ENCODE measurements around the gene SLC31A1. TPM values are rescaled to one million over a fixed set of nuclear protein-coding genes. Genes with fewer than 3 reads are reported as not detected.

Gene SLC31A1
- total and polyA plus RNA-seq, 2 of the 8 experiments (the other 6 are each of a cell fraction or from before 2014, with no cell fraction given) = 23.9 to 40.8 TPM

DNA sequence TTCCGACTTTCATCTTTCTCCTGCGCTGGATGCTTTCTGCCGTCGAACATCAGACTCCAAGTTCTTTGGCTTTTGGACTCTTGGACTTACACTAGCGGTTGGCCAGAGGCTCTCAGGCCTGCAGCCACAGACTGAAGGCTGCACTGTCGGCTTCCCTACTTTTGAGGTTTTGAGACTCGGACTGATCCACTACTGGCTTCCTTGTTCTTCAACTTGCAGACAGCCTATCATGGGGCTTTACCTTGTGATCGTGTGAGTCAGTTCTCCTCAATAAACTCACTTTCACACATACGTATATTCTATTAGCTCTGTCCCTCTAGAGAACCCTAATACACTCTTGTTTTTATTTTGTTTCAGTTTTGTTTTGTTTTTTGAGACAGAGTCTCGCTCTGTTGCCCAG lies 10.5 kb upstream of the SLC31A1 start:
- H3K4me2 ChIP-seq (ENCODE audit: insufficient read depth in 1 of 2, low read depth in 2 of 2, low read length in 2 of 2) = no peak overlapping the region
- no peak for FAIRE-seq
- CTCF ChIA-PET (ENCODE audit: partially characterized antibody) = no interaction called here

More for the DNA sequence above, 10.5 kb upstream of the SLC31A1 start:
- no peak overlapping the region for H2AFZ ChIP-seq (ENCODE audit: low read length)
- peaks cover 0 to 3% (median 1%) of the 10 kb centered on the region in 4 experiments; a peak in 2 of 8 replicates for H3K36me3 ChIP-seq (ENCODE audit: control insufficient read depth in 2 of 4, insufficient read depth in 4 of 4, low read length in 3 of 4)
- H2BK20ac ChIP-seq (ENCODE audit: low read length) = no peak overlapping the region
- H3K27ac ChIP-seq (ENCODE audit: low read depth, low read length) = no peak overlapping the region
- DNase-seq (ENCODE audit: low read depth in 1 of 2, low spot score in 2 of 2) = no peak
- no peak overlapping the region for H4K8ac ChIP-seq (ENCODE audit: extremely low read depth, insufficient read depth, low read length)
- H3K79me2 ChIP-seq (ENCODE audit: control insufficient read depth in 1 of 2, insufficient read depth in 2 of 2, low read length in 2 of 2) = no peaks in the 10 kb centered on the region
- H3K27me3 ChIP-seq (replicated peaks in 1 of 4; ENCODE audit: control insufficient read depth in 3 of 4, extremely low read depth in 1 of 4, insufficient read depth in 3 of 4, low read length in 3 of 4) = no peaks in the 10 kb centered on the region
- no peak overlapping the region for H3K14ac ChIP-seq (ENCODE audit: insufficient read length)
- TF ChIP-seq TBP (IDR thresholded peaks at IDR 0.05; ENCODE audit: low read depth, low read length) (no peak), EGR1 (IDR thresholded peaks at IDR 0.05; ENCODE audit: borderline replicate concordance, low read depth, low read length) (no peak), SUZ12 (IDR thresholded peaks at IDR 0.05; ENCODE audit: low read length) (no peak), RBBP5 (IDR thresholded peaks at IDR 0.05; ENCODE audit: borderline replicate concordance, low read depth, low read length) (no peak), BACH1 (IDR thresholded peaks at IDR 0.05; ENCODE audit: low read length) (no peak), TAF7 (optimal IDR thresholded peaks at IDR 0.05; ENCODE audit: borderline replicate concordance, low read depth, low read length) (no peak), SP1 (IDR thresholded peaks at IDR 0.05; ENCODE audit: low read depth, low read length) (no peak), YY1 (IDR thresholded peaks at IDR 0.05; ENCODE audit: low read depth, low read length) (no peak), KDM5A (IDR thresholded peaks at IDR 0.05; ENCODE audit: low read length) (no peak), POU5F1 (IDR thresholded peaks at IDR 0.05; ENCODE audit: low read depth, low read length) (no peak), SP2 (IDR thresholded peaks at IDR 0.05; ENCODE audit: low read length) (no peak)
- TF ChIP-seq, protein P1, sequence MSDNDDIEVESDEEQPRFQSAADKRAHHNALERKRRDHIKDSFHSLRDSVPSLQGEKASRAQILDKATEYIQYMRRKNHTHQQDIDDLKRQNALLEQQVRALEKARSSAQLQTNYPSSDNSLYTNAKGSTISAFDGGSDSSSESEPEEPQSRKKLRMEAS (IDR thresholded peaks at IDR 0.05) = no peak
- TF ChIP-seq, protein P2, sequence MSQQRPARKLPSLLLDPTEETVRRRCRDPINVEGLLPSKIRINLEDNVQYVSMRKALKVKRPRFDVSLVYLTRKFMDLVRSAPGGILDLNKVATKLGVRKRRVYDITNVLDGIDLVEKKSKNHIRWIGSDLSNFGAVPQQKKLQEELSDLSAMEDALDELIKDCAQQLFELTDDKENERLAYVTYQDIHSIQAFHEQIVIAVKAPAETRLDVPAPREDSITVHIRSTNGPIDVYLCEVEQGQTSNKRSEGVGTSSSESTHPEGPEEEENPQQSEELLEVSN (IDR thresholded peaks at IDR 0.05) = no peak
- H4K20me1 ChIP-seq (replicated peaks in 1 of 2; ENCODE audit: control insufficient read depth in 1 of 2, insufficient read depth in 2 of 2, low read length in 2 of 2) = no peaks in the 10 kb centered on the region
- no peak overlapping the region for H2BK120ac ChIP-seq (replicated peaks; ENCODE audit: low read depth, low read length)
- H3K4me3 ChIP-seq (ENCODE audit: extremely low read depth in 1 of 4, insufficient read depth in 2 of 4, low read depth in 3 of 4, low read length in 4 of 4) = no peak overlapping the region
- no peaks in the 10 kb centered on the region for H3K9me3 ChIP-seq (ENCODE audit: insufficient read depth in 2 of 2, low read depth in 1 of 2, low read length in 1 of 2)
- 94% methylated on average over 10 of the region's 10 CpGs; no CpG with 5 or more reads in 1 of the 2 experiments for WGBS, 2 experiments (ENCODE audit: extremely low coverage in 1 of 2, insufficient coverage in 1 of 2, insufficient read length in 1 of 2, insufficient replicate concordance in 2 of 2, low coverage in 1 of 2, low lambda C conversion rate in 2 of 2, missing lambda C conversion rate in 1 of 2)
- H2BK5ac ChIP-seq (ENCODE audit: low read depth, low read length) = no peak overlapping the region
- H3K23me2 ChIP-seq (ENCODE audit: low read depth, low read length) = no peaks in the 10 kb centered on the region
- H3K79me1 ChIP-seq (ENCODE audit: low read depth, low read length) = peaks cover 4% of the 10 kb centered on the region; the same call in 1 of the 2 replicates
- H3K9ac ChIP-seq (replicated peaks in 1 of 4; ENCODE audit: extremely low read depth in 1 of 4, low read depth in 3 of 4, low read length in 3 of 4) = no peak overlapping the region
- no peak overlapping the region for H4K91ac ChIP-seq (replicated peaks; ENCODE audit: insufficient read length, low read length)
- H2BK12ac ChIP-seq (ENCODE audit: low read depth, low read length) = no peak overlapping the region
- no peak overlapping the region for H3K18ac ChIP-seq (ENCODE audit: extremely low read depth, low read length)
- POLR2A ChIA-PET (ENCODE audit: partially characterized antibody) = no interaction called here
- no peak overlapping the region for H3K56ac ChIP-seq (replicated peaks; ENCODE audit: insufficient read length, low read depth, low read length)
- no peak overlapping the region for H3K4ac ChIP-seq (replicated peaks; ENCODE audit: insufficient read length, low read depth, low read length)
- no peak overlapping the region for H4K5ac ChIP-seq (ENCODE audit: insufficient read length, low read depth, low read length)
- no peak overlapping the region for H2AK5ac ChIP-seq (ENCODE audit: low read depth, low read length)
- H3K23ac ChIP-seq (ENCODE audit: insufficient read length) = no peak overlapping the region
- H2BK15ac ChIP-seq (ENCODE audit: low read length) = no peak overlapping the region
- no peaks in the 10 kb centered on the region for H3K4me1 ChIP-seq (replicated peaks in 1 of 4; ENCODE audit: control insufficient read depth in 3 of 4, insufficient read depth in 4 of 4, low read length in 3 of 4)
